HG02763 (cell line): Measurements from ENCODE around the gene CRX.
A peak's percentile ranks its signal among the peaks of the same experiment; 100 is the strongest.
"Not testable (repeated sequence)": the region's sequence is repeated elsewhere in the genome, so short reads cannot be mapped to it uniquely, and the experiment has no call there.

Experiments used
- ATAC-seq: cut with Tn5 transposase; IDR thresholded peaks from one replicate; pipeline ENCODE4 v1.9.1; 2021; ENCODE audit warnings: mild to moderate bottlenecking, moderate library complexity; ENCODE audit not compliant: unreplicated experiment

CRX gene

GRCh38 chr19:47821460-47822020, at the start of gene CRX:
Gene CRX, plus strand, starts transcription at chr19:47821937. Its CDS starts 12,507 bp downstream, at chr19:47834444.
- no peak for ATAC-seq

GRCh38 chr19:47776568-47776967, 45.2 kb upstream of the CRX start:
- no peak for ATAC-seq

GRCh38 chr19:47777245-47778048, 44.3 kb upstream of the CRX start:
- ATAC-seq, result not testable (repeated sequence)

- ATAC-seq, result peak; percentile 75
Observed at GRCh38 chr19:47778049-47778953, 43.4 kb upstream of the CRX start, which contains the start of gene SELENOW. Gene SELENOW, plus strand, starts transcription at chr19:47778703. Its CDS starts 83 bp downstream, at chr19:47778786.

GRCh38 chr19:47778954-47779351, 42.8 kb upstream of the CRX start:
- ATAC-seq, result no peak

GRCh38 chr19:47779524-47780214, 42.1 kb upstream of the CRX start:
- ATAC-seq, result no peak

GRCh38 chr19:47780215-47780551, 41.6 kb upstream of the CRX start:
- ATAC-seq, result no peak

- no peak for ATAC-seq
Observed at GRCh38 chr19:47781590-47782262, 40.0 kb upstream of the CRX start.

GRCh38 chr19:47786566-47786965, 35.2 kb upstream of the CRX start:
- no peak for ATAC-seq

GRCh38 chr19:47787307-47787706, 34.4 kb upstream of the CRX start:
- not testable (repeated sequence) for ATAC-seq

GRCh38 chr19:47789811-47790210, 31.9 kb upstream of the CRX start:
- ATAC-seq, result not testable (repeated sequence)

GRCh38 chr19:47790398-47790814, 31.3 kb upstream of the CRX start:
- no peak for ATAC-seq

GRCh38 chr19:47792616-47793015, 29.1 kb upstream of the CRX start:
- ATAC-seq, result no peak

- no peak for ATAC-seq
Observed at GRCh38 chr19:47794526-47794925, 27.2 kb upstream of the CRX start.

GRCh38 chr19:47796785-47797184, 25.0 kb upstream of the CRX start:
- no peak for ATAC-seq

GRCh38 chr19:47797996-47798903, 23.5 kb upstream of the CRX start:
- ATAC-seq, result no peak

GRCh38 chr19:47798904-47799266, 22.9 kb upstream of the CRX start:
- no peak for ATAC-seq

GRCh38 chr19:47801270-47801669, 20.5 kb upstream of the CRX start:
- ATAC-seq, result no peak

- no peak for ATAC-seq
Observed at GRCh38 chr19:47802521-47803043, 19.2 kb upstream of the CRX start.
